ACC112 (cell line): ENCODE results near the gene ZSWIM5.
"Not testable (repeated sequence)": the region's sequence is repeated elsewhere in the genome, so short reads cannot be mapped to it uniquely, and the experiment has no call there.

Experiments
- H2AFZ ChIP-seq: fragments of 200-600 bp; sonication (generic); one replicate; pipeline ENCODE4 v1.6.0; 2017; ENCODE audit warnings: antibody characterized with exemption, low read length; ENCODE audit not compliant: unreplicated experiment
- H3K27ac ChIP-seq: fragments of 200-600 bp; sonication (generic); 2 replicates; pipeline ENCODE4 v1.5.1; 2014; ENCODE audit warnings: low read depth, mild to moderate bottlenecking, antibody characterized with exemption, low read length, moderate library complexity
- H3K27me3 ChIP-seq: fragments of 200-600 bp; sonication (generic); 2 replicates; pipeline ENCODE4 v1.6.1; 2014; ENCODE audit warnings: mild to moderate bottlenecking, antibody characterized with exemption, low read length, moderate library complexity, mixed read lengths; ENCODE audit not compliant: insufficient read depth
- H3K36me3 ChIP-seq: fragments of 200-600 bp; sonication (generic); 2 replicates; pipeline ENCODE4 v1.6.1; 2016; ENCODE audit warnings: mild to moderate bottlenecking, antibody characterized with exemption, low read length, moderate library complexity, mixed read lengths; ENCODE audit not compliant: insufficient read depth
- H3K4me1 ChIP-seq: fragments of 200-600 bp; sonication (generic); one replicate; pipeline ENCODE4 v1.6.1; 2016; ENCODE audit warnings: low read length, mixed read lengths; ENCODE audit not compliant: insufficient read depth, unreplicated experiment, control insufficient read depth
- H3K4me3 ChIP-seq: fragments of 200-600 bp; sonication (generic); 2 replicates; pipeline ENCODE4 v1.5.1; 2014; ENCODE audit warnings: mild to moderate bottlenecking, low read depth, low read length
- H3K79me2 ChIP-seq: fragments of 200-600 bp; sonication (generic); one replicate; pipeline ENCODE4 v1.6.0; 2016; ENCODE audit warnings: low read length; ENCODE audit not compliant: control insufficient read depth, unreplicated experiment, insufficient read depth

ZSWIM5 gene

DNA sequence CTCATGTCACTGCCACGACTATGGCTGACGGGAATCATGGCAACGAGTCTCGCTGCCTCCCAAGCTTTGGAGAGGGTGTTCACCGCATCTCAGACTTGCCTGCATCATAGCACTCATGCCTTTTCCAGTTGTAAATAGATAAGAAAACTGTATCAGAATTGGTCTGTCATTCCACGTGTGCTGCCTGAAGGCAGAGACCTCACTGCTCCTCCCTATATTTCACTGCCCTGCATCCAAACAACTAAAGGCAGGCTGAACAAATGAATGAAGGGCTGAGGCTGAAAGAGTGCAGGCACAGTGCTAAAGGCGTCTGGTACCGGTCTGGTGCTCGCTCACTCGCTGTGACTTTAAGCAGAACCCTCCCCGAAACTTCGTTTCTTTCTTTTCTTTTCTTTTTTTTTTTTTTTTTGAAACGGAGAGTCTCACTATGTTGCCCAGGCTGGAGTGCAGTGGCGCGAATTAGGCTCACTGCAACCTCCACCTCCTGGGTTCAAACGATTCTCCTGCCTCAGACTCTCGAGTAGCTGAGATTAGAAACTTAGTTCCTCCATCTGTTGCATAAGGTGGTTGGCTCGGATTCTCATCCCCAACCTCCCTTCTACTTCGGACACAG, 220.6 kb downstream of the ZSWIM5 start:
- Histone ChIP-seq H3K36me3 (no peaks in the 10 kb centered on the region), H2AFZ (peak overlapping the region; percentile 24), H3K4me3 (peak overlapping the region; percentile 92), H3K79me2 (peaks cover 24% of the 10 kb centered on the region), H3K4me1 (peaks cover 7% of the 10 kb centered on the region), H3K27me3 (no peaks in the 10 kb centered on the region), H3K27ac (no peak overlapping the region)

DNA sequence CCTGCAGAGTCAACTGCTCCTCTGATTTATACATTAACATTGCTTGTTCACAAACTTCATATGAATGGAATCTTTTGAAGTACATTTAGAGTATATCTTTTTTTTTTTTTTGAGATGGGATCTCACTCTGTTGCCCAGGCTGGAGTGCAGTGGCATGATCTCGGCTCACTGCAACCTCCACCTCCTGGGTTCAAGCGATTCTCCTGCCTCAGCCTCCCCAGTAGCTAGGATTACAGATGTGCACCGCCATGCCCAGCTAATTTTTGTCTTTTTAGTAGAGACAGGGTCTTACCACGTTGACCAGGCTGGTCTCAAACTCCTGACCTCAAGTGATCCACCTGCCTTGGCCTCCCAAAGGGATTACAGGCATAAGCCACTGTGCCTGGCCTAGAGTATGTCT, 229.0 kb downstream of the ZSWIM5 start:
- H3K36me3 ChIP-seq: peaks cover 30% of the 10 kb centered on the region
- H3K4me1 ChIP-seq, H3K4me3 ChIP-seq, H3K79me2 ChIP-seq, H3K27me3 ChIP-seq, H2AFZ ChIP-seq, H3K27ac ChIP-seq: not testable (repeated sequence)

DNA sequence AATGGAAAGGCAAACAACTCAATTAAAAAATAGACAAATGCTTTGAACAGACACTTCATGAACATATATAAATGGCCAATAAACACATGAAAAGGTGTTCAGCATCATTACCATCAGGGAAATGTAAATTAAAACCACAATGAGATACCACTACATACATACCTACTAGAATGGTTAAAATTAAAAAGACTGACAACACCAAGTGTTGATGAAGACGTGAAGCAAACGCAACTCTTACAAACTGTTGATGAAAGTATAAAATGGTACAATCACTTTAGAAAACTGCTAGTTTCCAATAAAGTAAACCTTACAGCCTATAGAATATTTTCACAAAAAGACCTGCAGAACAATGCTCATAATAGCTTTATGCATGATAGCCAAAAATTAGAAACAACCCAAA, 230.2 kb downstream of the ZSWIM5 start:
- H3K27me3 ChIP-seq: no peaks in the 10 kb centered on the region
- H3K27ac ChIP-seq: no peak overlapping the region
- H3K4me1 ChIP-seq: no peaks in the 10 kb centered on the region

DNA sequence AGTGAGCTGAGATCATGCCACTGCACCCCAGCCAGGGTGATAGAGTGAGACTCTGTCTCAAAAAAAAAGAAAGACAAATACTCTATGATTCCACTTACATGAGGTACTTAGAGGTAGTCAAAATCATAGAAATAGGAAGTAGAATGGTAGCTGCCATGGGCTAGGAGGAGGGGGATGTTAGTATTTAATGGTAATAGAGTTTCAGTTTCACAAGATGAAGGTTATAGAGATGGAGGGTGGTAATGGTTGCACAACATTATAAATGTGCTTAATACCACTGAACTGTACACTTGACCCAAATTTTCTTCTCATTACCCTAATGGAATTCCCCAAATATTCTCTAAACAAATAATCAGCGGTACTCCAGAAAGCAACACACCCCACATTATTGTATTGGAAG, 232.8 kb downstream of the ZSWIM5 start:
- Histone ChIP-seq H3K4me1 (peaks cover 20% of the 10 kb centered on the region), H3K36me3 (peaks cover 30% of the 10 kb centered on the region), H3K27ac (no peak overlapping the region), H3K27me3 (no peaks in the 10 kb centered on the region), H3K4me3 (no peak overlapping the region), H3K79me2 (peaks cover 3% of the 10 kb centered on the region), H2AFZ (no peak overlapping the region)

More for the DNA sequence above, 230.2 kb downstream of the ZSWIM5 start:
- H3K79me2 ChIP-seq: peaks cover 3% of the 10 kb centered on the region
- no peak overlapping the region for H3K4me3 ChIP-seq
- H3K36me3 ChIP-seq: peaks cover 30% of the 10 kb centered on the region
- no peak overlapping the region for H2AFZ ChIP-seq

DNA sequence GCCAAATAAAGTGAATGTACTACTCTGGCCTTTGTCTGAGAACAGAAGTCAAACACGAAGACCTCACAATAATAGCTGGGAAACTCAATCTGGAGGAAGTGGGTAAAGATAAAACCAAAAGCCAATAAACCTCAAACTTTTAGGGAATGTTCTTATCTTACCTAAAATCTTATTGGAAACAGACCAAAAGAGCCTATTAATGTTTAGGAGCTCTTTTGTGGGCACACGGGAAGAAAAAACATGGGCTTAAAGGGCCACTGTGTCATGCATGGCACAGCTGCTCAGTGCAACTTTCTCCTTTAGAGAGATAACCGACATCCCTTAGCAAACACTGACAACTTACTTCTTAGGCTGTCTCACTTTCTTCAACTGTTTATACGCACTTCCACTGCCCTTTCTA, 236.1 kb downstream of the ZSWIM5 start:
- peaks cover 3% of the 10 kb centered on the region for H3K36me3 ChIP-seq
- no peak overlapping the region for H2AFZ ChIP-seq
- no peak overlapping the region for H3K27ac ChIP-seq
- peaks cover 23% of the 10 kb centered on the region for H3K4me1 ChIP-seq
- H3K4me3 ChIP-seq: no peak overlapping the region
- no peaks in the 10 kb centered on the region for H3K27me3 ChIP-seq
- H3K79me2 ChIP-seq: no peaks in the 10 kb centered on the region
